ENCODE data around the gene ZNF32. TPM values are rescaled to one million over a fixed set of nuclear protein-coding genes. Genes with fewer than 3 reads are reported as not detected.
A peak's percentile ranks its signal among the peaks of the same experiment; 100 is the strongest.

ZNF32 gene
- total RNA-seq, 2 experiments from 2014 or later, result 12.2 to 13.5 TPM

DNA sequence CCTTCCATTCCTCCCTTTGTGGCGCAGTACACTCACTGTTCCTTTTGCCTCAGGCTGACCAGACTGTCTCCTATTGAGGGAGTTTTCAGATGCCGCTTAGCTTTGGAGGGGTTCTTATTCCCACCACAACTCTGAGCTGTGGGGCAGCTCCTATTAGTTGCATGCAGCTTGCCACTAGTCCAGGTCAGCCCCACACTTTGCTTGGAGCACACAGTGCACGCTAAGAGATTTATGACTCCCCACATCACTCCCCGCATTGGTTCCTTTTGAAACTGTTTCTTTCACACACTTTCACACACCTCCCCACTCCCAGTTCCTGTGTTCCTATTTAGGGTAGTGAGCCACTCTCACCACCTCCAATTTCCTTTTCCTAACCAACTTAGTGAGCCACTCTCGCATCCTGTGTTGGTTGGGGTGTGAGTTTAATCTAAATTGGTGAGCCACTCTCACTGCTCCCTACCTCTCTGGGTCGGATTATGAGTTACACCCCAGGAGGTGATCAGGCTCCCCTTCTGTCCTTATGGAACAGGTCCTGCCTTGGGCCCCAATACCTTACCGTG is 52.9 kb downstream of the ZNF32 start:
- intact Hi-C loops (cut with micrococcal nuclease), result loop anchor here (1.0 to 5.0 kb wide), 3 partner anchors 10 to 454 kb away; partner anchors contain the start of gene ZNF485
- H3K27me3 Mint-ChIP-seq, result peaks cover 2% of the 10 kb centered on the region
- H3K4me3 Mint-ChIP-seq, result peak overlapping the region; percentile 0
- POLR2A ChIA-PET, result interaction anchor here (0.5 to 1.4 kb wide), 4 partner anchors 11 to 186 kb away, joined by 3 to 7 read pairs (median 3); partner anchors contain the start of gene ZNF485
- H3K27ac Mint-ChIP-seq, result peak overlapping the region; percentile 10
- peak; percentile 66 for DNase-seq
- peaks cover 19% of the 10 kb centered on the region for H3K9me3 Mint-ChIP-seq
- CTCF ChIA-PET, result no interaction called here
- H3K36me3 Mint-ChIP-seq, result peaks cover 9% of the 10 kb centered on the region
- peaks cover 23% of the 10 kb centered on the region for H3K4me1 Mint-ChIP-seq (ENCODE audit: low read depth)

DNA sequence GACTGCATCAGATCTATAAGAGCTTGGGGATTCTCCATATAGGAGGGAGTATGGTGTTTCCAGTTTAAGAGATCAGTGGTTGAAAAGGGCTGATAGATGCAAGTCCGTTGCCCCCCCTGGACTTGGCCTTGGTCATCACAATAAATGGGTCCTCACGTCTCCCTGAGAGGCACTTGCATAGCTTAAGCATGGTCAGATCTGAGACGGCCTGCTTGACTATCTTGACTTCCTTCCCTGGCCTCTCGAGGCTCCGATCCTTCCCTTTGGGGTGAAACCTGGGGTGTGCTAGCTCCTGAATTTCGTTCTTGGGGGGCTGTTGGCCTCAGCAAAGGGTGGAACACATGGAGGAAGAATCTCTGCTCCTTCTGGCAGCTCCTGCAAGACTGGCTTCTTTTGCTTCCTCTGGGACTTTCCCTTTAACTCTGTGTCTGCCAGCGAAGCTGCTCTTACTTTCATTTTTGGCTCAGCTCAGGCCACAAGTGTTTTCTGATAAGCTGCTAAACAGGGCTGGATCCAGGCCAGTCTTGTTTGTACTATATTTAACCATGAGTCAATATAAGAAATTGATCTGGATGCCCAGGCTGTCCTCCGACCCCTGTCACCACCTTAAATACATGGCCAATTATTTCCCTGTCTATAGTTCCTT is 53.6 kb downstream of the ZNF32 start:
- no peak overlapping the region for H3K27ac Mint-ChIP-seq
- H3K27me3 Mint-ChIP-seq, result peaks cover 7% of the 10 kb centered on the region
- intact Hi-C loops (cut with micrococcal nuclease), result loop anchor here (1.0 to 5.0 kb wide), 2 partner anchors 19 to 453 kb away; no protein-coding TSS in a partner anchor
- DNase-seq, result peak; percentile 68
- H3K4me1 Mint-ChIP-seq (ENCODE audit: low read depth), result peaks cover 23% of the 10 kb centered on the region
- peaks cover 22% of the 10 kb centered on the region for H3K9me3 Mint-ChIP-seq
- POLR2A ChIA-PET, result interaction anchor here (0.5 to 1.4 kb wide), 3 partner anchors 11 to 186 kb away, joined by 3 to 7 read pairs (median 3); partner anchors contain the start of gene ZNF485
- peaks cover 9% of the 10 kb centered on the region for H3K36me3 Mint-ChIP-seq
- CTCF ChIA-PET, result no interaction called here
- H3K4me3 Mint-ChIP-seq, result peak overlapping the region; percentile 38

Other genes starting within 250 kb of the ZNF32 start
- 100 to 1,000 TPM; 504 to 518 TPM for gene HNRNPF, start 239.7 kb downstream of the ZNF32 start, total RNA-seq
- 1 to 10 TPM; 2.2 to 2.6 TPM for gene ZNF487, start 211.8 kb downstream of the ZNF32 start, total RNA-seq
- 1 to 10 TPM; 1.5 to 1.7 TPM for gene ZNF239, start 74.3 kb downstream of the ZNF32 start, total RNA-seq
- 1 to 10 TPM; 4.1 to 4.7 TPM for gene ZNF485, start 42.4 kb downstream of the ZNF32 start, total RNA-seq